ENCODE data around the gene AHRR.

AHRR gene

DNA sequence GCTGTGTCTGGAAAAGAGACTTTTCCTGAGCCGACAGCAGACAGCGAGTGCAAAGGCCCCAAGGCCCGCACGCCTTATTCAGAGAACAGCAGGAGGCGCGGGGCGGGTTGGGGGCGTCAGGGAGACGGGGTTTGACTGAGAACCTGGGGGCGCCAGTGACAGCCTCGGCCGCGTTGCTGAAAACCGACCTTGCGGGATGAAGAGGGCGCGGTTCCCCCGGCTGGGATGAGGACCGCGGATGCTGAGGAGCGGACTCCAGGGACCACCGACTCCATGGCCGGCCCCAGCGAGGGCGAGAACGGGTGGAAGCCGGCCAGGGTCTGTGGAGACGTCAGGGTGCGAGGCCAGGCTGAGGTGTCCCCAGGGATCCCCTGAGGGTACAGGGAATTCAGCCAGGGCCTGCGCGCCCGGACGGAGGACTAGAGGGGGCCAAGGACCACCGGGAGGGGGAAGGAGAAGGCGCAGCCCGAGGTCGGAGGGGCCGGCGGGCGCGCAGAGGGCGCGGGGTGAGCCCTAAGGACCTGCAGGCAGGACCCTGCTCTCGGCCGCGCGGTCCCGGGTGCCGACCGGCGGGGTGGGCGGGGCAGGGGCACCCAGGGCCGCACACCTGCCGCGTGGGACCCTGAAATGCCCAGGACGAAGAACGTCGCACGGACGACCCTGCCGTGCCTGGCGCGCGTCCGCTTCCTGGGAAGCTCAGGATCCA is 837 bp upstream of the AHRR start:
- no peak for DNase-seq
- ATAC-seq = no peak

DNA sequence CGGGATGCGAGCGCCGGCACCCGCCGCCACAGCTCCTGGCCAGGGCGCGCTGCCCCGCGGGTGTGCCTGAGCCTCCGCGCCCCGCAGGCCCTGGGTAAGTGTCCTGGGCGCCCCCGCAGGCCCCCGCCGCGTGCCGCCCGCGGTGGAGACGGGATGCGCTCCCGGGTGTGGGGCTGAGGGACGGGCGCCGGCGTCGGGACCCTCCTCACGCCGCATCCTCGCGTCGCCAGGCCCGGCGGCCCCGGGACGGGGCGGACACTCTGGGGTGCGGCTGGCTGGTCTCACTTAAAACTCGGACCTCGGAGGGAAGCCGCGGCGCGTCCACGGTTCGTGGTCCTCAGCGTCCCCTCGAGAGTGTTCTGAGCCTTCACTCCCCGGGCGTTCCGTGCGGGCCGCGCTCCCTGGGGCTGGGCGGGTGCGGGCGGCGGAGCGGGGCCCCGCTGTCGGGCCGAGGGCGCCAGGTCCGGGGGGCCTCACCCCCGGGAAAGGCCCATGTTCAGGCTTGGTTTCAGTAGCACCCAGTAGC is 275 bp downstream of the AHRR start:
- DNase-seq = no peak
- no peak for ATAC-seq

DNA sequence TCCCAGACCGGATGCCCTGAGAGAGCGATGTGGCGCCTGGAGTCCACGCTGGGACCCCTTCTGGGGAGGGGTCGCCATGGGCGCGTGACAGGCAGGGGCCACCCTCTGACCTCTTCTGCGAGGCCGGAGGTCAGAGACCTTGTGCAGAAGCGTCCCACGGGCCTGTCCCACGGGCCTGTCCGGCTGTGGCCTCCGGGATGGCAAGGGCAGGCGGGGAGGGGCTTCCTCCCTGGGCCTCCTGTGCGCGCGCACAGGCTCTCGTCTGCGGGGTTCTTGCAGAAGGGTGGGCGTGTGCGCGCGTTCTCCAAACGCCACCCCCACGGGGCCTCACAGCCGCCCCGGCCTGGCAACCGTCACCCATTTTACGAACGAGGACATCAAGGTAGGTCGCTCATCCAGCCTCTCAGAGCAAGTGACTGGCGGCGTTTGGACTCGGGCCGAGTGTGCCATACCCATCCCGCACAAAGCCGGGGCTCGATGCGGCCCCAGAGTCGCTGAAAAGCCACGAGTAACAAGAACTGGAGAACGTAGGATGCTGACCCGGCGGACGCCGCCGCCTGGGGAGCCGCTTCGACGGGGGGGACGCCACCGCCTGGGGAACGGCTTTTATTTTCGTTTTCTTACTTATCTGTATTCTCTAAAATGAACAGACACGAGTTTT is 897 bp downstream of the AHRR start:
- ATAC-seq (no peak), DNase-seq (peak; percentile 30)

DNA sequence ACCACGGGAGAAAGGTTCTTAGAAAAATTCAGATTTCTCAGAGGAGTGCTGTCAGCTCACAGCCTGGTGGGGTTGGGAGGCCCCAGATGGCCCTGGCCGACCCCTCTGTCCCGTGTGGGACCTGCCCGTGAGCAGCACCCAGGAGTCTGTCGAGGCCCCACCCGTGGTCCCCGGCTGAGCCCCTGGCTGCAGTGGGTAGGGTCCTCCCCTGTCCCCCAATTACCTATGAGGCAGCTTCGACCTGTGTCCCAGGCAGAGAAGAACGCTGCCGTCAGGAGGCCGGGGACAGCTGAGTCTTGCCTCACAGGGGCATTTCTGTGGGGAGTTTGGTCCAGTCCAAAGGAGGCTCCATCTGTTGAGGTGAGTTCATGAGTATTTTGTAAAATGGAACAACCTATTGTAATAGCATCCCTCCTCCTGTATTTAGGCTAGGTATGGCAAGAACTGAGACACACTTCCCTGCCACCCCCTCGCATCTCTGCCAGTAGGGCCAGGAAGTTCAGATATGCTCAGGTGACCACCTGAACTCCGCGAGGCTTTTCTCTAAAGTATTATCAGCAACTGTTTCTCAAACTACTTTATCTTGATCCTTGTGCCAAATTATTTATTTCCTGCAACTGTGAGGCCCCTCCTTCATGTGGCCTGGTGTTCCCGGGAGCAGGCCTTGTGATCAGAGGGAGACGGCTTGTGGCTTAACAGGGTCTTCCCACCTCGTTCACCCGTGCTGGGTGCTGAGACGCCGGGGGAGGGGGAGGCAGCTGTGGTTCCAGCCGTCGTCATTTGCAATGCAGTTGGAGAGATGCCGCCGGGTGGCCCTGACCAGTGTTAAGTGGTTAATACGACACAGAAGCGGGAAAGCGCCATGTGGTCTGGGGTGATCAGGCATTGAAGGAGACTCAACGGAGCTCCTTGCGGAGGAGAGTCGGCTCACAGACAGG is 1.7 kb downstream of the AHRR start:
- no peak for DNase-seq
- no peak for ATAC-seq

DNA sequence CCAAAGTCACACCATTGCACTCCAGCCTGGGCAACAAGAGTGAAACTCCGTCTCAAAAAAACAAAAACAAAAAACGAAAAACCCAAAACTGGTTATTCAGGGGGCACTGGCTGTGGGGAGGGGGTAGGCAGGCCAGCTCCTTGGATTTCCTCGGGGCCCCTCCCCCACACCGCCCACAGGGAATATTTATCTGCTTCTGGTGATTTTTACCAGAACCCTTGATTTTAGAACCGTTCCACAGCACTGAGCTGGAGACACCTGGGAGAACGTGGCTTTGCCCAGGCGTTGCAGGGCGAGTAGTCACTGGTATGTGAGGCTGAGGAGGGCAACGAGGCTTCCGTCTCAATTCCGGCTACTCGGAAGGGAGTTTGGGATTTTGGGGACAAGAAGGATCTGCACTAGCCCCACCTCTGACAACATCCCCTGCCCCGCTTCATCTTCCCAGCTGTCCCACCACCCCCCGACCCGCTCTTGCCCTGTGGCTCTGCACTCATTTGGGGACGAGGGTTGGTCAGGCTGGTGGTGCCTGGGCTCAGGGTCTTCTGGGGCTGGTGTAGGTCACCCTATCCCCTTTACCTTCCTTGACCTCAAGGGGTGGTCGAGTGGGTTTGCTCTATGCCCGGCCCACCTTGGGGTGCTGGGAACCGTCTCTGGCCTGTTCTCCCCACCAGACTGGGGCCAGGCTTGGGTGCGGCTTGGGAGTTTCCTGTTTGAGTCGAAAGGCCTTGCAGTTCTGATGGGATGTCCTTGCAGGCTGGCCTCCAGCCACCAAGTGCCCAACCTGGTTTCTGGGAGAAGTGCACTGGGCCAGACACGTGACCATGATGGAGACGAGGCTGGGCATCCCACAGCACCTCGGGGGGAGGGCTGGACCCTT is 3.5 kb downstream of the AHRR start:
- no peak for ATAC-seq
- DNase-seq = no peak

DNA sequence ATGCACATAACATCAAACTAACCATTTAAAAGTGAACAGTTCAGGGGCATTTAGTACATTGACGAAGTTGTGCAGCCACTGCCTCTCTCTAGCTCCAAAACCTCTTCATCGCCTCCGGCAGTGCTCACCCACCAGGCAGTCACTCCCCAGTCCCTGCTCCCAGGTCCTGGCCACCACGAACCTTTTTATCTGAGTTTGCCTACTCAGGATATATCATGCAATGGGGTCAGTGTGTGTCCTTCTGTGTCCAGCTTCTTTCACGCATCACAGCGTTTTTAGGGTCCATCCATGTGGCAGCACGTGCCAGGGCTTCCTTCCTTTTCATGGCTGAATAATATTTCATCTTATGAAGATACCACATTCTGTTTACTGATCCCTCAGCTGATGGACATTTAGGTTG is 4.6 kb downstream of the AHRR start:
- no peak for ATAC-seq
- no peak for DNase-seq

DNA sequence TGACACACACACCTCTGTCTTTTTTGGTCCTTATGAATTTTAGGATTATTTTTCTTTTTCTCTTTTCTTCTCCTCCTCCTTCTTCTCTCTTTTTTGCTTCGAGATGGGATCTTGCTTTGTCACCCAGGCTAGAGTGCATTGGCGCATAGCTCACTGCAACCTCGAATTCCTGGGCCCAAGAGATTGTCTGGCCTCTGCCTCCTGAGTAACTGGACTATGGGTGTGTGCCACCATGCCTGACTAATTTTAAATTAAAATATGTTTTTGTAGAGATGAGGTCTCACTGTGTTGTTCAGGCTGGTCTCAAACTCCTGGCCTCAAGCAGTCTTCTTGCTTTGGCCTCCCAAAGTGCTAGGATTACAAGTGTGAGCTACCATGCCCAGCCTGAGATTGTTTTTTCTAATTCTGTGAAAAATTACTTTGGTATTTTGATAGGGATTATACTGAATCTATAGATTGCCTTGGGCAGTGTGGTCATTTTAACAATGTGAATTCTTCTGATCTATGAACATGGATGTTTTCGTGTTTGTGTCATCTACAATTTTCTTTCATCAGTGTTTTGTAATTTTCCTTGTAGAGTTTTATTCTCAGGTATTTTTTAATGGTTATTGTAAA is 7.7 kb downstream of the AHRR start:
- ATAC-seq (no peak), DNase-seq (no peak)

DNA sequence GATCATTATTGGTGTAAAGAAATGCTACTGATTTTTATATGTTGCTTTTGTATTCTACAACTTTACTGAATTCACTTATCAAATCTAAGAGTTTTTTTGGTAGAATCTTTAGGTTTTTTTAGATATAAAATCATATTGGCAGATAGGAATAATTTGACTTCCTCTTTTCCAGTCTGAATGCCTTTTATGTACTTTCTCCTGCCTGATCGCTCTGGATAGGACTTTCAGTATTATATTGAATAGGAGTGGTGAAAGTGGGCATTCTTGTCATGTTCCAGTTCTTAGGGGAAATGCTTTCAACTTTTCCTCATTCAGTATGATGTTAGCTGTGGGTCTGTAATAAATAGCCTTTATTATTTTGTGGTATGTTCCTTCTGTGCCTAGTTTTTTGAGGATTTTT is 8.3 kb downstream of the AHRR start:
- DNase-seq = no peak
- ATAC-seq = no peak

DNA sequence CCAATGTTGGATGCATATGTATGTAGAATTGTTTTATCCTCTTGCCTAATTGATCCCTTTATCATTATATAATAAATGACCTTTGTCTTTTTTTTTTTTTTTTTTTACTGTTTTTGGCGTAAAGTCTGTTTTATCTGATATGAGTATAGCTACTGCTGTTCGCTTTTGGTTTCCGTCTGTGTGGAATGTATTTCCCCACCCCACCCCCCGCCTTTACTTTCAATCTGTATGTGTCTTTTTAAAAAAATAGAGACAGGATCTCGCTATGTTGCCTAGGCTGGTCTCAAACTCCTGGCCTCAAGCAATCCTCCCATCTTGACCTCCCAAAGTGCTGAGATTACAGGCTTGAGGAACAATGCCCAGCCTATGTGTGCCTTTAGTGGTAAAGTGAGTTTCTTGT is 11.3 kb downstream of the AHRR start:
- DNase-seq (peak; percentile 46), ATAC-seq (peak; percentile 77)

DNA sequence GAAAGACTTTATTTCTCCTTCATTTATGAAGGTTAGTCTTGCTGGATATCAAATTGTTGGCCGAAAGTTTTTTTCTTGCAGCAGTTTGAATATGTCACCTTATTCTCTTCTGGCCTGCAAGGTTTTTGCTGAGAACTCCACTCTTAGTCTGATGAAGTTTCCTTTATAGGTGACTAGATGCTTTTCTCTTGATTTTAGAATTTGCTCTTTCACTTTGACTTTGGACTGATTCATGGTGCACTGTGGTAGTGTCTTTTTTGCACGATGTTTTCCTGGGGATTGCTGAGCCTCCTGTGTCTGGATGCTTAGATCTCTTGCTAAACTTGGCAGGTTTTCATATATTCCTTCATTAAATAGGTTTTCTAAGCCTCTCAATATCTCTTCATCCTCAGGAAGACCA is 12.4 kb downstream of the AHRR start:
- DNase-seq = no peak
- peak; percentile 58 for ATAC-seq

DNA sequence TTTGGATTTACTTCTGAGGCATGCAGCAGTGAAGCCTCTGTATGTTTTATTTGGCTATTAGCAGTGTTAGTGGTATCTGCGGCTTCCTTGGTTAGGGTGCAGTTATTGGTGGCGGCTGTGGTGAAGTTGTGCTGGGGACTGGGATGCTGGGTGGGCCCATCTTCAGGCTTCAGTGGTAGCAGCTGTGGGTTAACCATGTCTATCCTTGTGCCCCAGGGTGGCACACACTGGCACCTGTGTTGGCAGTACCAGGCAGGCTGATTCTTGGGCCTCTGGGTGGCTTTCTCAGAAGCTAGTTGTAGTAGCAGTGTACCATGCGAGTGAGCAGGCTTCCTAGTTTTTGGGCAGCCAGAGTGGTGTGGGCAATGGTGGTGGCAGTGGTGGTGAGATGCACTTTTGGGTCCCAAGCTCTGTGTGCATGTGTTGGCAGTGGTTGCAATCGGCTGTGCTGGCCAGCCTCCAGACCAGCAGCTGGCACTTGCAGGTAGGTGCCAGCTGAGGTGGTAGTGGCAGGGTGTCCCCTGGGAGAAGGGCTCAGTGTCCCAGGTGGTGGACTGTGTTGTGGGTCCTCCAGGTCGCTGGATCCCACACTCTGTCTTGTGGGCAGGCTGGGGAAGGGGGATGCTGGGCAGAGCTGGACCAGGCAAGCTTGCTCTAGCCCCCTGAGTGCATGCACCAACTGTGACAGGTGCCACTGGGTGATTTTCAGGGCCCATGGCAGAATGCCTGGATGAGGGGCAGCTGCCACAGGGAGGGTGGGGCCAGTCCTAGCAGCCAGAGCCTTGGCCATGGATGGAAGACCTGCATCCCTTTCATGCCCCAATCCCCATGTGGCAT is 13.6 kb downstream of the AHRR start:
- ATAC-seq (no peak), DNase-seq (no peak)

DNA sequence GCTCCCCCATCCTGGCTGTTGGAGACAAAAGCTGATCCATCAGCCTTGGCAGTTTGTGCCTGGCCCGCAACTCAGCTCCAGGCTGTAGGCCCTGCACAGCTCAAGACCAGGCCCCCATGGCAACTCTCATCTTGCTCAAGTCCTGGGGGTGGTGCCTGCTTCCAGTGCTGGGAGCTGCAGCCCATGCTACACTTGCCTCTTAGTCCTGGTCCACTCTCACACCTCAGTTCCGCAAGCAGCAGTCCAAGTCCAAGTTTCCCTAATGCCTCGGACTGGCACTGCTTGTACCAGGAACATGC is 14.2 kb downstream of the AHRR start:
- DNase-seq (no peak), ATAC-seq (no peak)

DNA sequence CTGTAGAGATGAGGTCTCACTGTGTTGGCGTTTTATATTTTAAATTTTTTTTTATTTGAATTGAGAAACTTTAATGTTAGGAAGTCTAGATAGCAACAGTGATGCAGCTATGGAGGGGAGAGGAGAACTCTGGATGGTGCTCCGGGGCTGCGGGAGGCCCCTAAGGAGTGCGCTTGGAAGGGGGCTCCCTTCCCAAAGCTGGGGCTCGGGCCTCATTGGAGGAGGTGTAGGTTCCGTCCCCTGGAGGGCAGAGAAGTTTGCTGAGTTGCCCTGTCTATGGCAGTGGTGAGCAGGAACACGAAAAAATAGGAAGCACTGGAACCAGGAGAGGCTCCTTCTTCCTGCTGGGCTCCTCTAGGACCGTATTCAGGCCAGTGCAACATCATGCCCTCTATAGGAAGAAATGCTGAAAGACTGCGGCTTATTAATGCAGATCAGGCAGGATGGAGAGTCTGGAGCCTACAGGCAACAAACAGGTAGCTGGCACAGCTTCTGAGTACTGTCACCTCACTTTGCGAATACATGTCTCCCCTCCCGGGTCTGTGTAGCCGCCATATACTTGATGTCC is 16.1 kb downstream of the AHRR start:
- ATAC-seq = no peak

DNA sequence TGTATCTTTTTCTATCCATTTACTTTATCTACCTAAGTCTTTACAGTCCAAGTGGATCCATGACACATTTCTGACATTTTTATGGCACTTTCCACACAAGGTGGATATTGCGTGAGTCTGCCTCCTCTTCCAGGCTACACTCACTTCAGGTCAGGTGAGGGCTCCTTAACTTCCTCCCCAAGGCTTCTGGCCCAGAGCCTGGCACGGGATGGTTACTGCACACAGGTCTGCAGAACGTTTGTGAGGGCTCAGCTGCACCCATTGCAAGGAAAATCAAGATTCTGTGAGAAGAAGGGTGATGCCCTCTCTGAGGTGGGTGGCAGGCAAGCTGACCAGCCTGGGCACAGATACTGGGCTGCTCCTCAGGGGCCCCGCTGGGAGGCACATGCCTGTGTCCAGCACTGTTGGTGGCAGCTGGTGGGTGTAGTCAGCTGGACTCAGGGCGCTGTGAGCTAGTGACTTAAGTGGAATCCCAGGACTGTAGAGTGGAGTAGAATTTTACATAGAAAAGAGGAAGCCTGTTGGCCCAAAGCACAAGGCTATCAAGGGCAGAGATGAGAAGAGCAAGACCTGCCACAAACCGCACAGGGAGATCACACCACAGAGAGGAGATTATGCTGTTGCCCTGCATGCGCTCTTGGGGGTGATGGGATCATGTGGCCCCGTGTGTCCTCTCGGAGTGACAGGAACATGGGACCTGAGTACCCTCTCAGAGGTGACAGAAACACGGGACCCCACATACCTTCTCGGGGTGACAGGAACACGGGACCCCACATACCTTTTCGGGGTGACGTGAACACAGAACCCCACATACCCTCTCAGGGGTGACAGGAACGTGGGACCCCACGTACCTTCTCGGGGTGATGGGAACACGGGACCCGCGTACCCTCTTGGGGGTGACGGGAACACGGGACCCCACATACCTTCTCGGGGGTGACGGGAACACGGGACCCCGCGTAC is 21.3 kb downstream of the AHRR start:
- ATAC-seq (no peak), DNase-seq (no peak)

More for the DNA sequence above, 16.1 kb downstream of the AHRR start:
- DNase-seq = no peak

DNA sequence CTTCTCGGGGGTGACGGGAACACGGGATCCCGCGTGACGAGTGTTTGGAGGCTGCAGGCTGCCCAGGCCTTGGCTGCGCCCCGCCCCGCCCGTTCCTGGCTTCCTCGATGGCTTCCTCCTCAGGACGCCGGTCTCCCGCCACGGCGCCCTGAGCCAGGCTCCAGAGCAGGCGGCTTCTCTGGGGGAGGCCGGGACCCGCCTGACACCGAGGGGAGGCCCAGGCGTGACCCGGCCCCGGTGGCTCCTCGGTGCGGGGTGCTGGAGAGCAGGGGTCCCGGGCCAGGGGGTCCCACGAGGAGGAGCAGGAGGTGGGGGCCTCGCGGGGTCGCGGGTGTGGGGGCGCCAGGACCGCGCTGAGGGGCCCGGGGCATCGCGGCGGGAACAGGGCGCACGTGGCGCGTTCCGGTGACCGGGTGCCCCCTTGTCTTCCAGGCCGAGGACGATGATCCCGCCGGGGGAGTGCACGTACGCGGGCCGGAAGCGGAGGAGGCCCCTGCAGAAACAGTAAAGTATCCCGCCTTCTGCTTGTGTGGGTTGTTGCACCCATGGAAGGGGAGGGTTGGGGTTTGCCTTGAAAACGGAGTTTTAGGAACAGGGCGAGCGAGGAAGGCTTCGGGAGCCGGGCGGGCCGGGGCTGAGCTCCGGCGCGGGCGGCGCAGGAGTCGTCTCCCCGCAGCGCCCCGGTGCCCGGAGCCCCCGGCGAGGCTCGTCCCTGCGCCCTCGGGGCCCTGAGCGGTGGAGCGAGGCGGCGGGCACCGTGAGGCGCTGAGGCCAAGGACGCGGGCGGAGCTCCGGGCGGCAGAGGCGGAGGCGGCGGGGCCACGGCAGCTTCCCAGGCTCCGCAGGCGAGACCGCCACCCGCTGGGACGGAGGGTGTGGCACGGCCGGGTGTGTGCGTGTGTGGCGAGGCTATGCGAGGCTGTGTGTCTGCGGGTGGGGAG is 22.2 kb downstream of the AHRR start:
- DNase-seq = peak; percentile 63
- peak; percentile 72 for ATAC-seq

DNA sequence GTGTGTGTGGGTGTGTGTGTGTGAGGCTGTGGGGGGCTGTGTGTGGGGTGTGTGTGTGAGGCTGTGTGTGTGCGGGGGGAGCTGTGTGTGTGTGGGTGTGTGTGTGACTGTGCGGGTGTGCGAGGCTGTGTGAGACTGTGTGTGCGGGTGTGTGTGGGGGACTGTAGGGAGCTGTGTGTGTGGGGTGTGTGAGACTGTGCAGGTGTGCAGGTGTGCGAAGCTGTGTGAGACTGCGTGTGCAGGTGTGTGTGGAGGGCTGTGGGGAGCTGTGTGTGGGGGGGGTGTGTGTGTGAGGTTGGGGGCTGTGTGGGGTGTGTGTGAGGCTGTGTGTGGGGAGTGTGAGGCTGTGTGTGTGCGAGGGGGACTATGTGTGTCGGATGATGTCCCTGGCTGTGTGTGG is 23.2 kb downstream of the AHRR start:
- no peak for ATAC-seq
- no peak for DNase-seq

DNA sequence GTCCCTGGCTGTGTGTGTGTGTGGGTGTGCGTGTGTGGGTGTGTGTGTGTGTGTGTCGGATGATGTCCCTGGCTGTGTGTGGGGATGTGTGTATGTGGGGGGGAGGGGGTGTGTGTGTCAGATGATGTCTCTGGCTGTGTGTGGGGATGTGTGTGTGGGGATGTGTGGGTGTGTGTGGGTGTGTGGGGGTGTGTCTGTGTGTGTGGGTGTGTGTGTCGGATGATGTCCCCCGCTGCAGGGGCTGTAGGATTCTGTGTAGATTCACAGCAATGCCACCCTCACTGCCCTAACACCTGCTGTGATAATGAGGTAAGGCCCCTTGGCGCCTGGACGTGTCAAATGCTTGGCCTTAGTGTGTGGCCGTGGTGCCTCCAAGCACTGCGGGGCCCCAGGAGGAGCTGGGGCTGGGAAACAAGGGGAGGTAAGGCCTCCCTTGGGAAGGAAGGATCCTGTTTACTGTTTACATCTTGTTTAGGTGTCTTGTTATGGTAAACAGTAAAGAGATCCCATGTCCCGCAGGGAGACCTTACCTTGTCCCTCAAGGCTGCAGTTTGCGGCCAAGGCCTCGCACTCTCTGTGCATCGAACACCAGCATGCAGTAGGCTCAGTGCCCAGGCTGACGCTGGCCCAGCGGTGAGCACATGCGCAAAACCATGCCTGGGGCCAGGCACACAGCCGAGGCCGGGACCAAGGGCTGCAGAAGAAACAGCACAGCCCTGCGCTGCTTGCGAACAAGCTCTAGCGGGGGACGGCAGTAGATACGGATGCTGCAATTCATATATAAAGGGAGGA is 24.1 kb downstream of the AHRR start:
- ATAC-seq (no peak), DNase-seq (no peak)

All from stimulated activated naive CD8-positive, alpha-beta T cell treated with anti-CD3 and anti-CD28 coated beads, Interleukin-15, Interleukin-2, amounts not matched to agents 100 U/mL and 50 U/mL, for 24 hours (primary cell).